NCI-H446 treated with DMSO at 0.1 percent for 48 hours (cell line): ENCODE data around the gene RHEX.

ENCODE experiments used
- DNase-seq: peaks from one replicate; lab custom pipeline; 2025; lab: John Stamatoyannopoulos, UW

The RHEX gene

GRCh38 chr1:206097381-206097780, 44.4 kb downstream of the RHEX start:
- no peak for DNase-seq

GRCh38 chr1:206098242-206098919, 45.4 kb downstream of the RHEX start:
- no peak for DNase-seq

GRCh38 chr1:206100226-206100815, 47.3 kb downstream of the RHEX start:
- no peak for DNase-seq

- no peak for DNase-seq
Observed at GRCh38 chr1:206101351-206102045, 48.5 kb downstream of the RHEX start.

- DNase-seq, result no peak
Observed at GRCh38 chr1:206102292-206102936, 49.4 kb downstream of the RHEX start.

GRCh38 chr1:206103979-206104378, 51.0 kb downstream of the RHEX start:
- DNase-seq, result no peak

GRCh38 chr1:206105464-206105995, 52.6 kb downstream of the RHEX start:
- no peak for DNase-seq

- DNase-seq, result peak; percentile 7
Observed at GRCh38 chr1:206106328-206107167, 53.6 kb downstream of the RHEX start.

GRCh38 chr1:206107168-206107544, 54.2 kb downstream of the RHEX start:
- DNase-seq, result no peak

GRCh38 chr1:206108635-206109034, 55.7 kb downstream of the RHEX start:
- DNase-seq, result no peak

GRCh38 chr1:206109718-206110117, 56.7 kb downstream of the RHEX start:
- no peak for DNase-seq

- no peak for DNase-seq
Observed at GRCh38 chr1:206110161-206110560, 57.2 kb downstream of the RHEX start.

- no peak for DNase-seq
Observed at GRCh38 chr1:206110820-206111219, 57.8 kb downstream of the RHEX start.

- no peak for DNase-seq
Observed at GRCh38 chr1:206111271-206111927, 58.4 kb downstream of the RHEX start.

GRCh38 chr1:206112600-206113301, 59.8 kb downstream of the RHEX start:
- DNase-seq, result no peak

- DNase-seq, result no peak
Observed at GRCh38 chr1:206114692-206115640, 62.0 kb downstream of the RHEX start.

GRCh38 chr1:206115791-206116190, 62.8 kb downstream of the RHEX start:
- DNase-seq, result no peak

- no peak for DNase-seq
Observed at GRCh38 chr1:206116191-206116872, 63.4 kb downstream of the RHEX start.

GRCh38 chr1:206116873-206117150, 63.8 kb downstream of the RHEX start:
- no peak for DNase-seq
